Mesodermal cell (in vitro differentiated cells): ENCODE data around the gene PPP1R26.
"Not testable (repeated sequence)": the region's sequence is repeated elsewhere in the genome, so short reads cannot be mapped to it uniquely, and the experiment has no call there.

ENCODE experiments used
- H3K27ac ChIP-seq: 2 replicates; pipeline ENCODE4 v1.7.0; 2013; ENCODE audit warnings: mild to moderate bottlenecking, low read depth, low read length, moderate library complexity; ENCODE audit not compliant: severe bottlenecking
- H3K36me3 ChIP-seq: 2 replicates; pipeline ENCODE4 v1.7.1; 2013; ENCODE audit warnings: mild to moderate bottlenecking, low read length, moderate library complexity; ENCODE audit not compliant: control insufficient read depth, insufficient read depth
- H3K4me1 ChIP-seq: one replicate; pipeline ENCODE4 v1.7.1; 2013; ENCODE audit warnings: mild to moderate bottlenecking, low read length; ENCODE audit not compliant: insufficient read depth, control insufficient read depth, poor library complexity, severe bottlenecking
- H3K4me3 ChIP-seq: 2 replicates; pipeline ENCODE4 v1.7.0; 2013; ENCODE audit warnings: low read length, control low read depth, mild to moderate bottlenecking; ENCODE audit not compliant: insufficient read depth, poor library complexity, severe bottlenecking; ENCODE audit errors: extremely low read depth
- H3K9me3 ChIP-seq: 2 replicates; pipeline ENCODE4 v1.7.1; 2013; ENCODE audit warnings: mild to moderate bottlenecking, low read length, moderate library complexity; ENCODE audit not compliant: control insufficient read depth
- WGBS, 2 experiments: methylation state at CpG; one replicate each; pipeline ENCODE4 v1.1.5; 2013; ENCODE audit warnings: missing lambda C conversion rate in 2 of 2; ENCODE audit not compliant: insufficient coverage in 2 of 2; 5-methylcytosine and 5-hydroxymethylcytosine counted together

PPP1R26 gene

DNA sequence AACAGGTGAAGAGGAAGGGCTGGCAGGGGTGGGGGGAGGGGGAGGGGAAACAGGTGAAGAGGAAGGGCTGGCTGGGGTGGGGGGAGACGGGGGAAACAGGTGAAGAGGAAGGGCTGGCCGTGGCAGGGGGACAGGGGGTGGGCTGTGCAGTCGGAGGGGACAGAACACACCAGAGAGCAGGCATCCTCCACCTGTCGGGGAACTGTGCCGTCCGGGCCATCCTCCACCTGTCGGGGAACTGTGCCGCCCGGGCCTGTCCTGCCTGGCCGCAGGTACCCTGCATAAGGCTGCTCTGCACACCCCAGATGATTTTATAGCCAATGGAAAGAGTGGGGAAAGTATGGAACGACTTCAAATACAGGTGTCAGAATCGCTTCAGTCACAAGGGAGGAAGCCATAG, 32.5 kb upstream of the PPP1R26 start:
- H3K27ac ChIP-seq = no peak overlapping the region
- H3K4me3 ChIP-seq = no peak overlapping the region
- 85 to 88% methylated on average over 9 to 10 of the region's 12 CpGs for WGBS, 2 experiments
- H3K9me3 ChIP-seq = no peaks in the 10 kb centered on the region
- H3K36me3 ChIP-seq = no peaks in the 10 kb centered on the region
- no peaks in the 10 kb centered on the region for H3K4me1 ChIP-seq

DNA sequence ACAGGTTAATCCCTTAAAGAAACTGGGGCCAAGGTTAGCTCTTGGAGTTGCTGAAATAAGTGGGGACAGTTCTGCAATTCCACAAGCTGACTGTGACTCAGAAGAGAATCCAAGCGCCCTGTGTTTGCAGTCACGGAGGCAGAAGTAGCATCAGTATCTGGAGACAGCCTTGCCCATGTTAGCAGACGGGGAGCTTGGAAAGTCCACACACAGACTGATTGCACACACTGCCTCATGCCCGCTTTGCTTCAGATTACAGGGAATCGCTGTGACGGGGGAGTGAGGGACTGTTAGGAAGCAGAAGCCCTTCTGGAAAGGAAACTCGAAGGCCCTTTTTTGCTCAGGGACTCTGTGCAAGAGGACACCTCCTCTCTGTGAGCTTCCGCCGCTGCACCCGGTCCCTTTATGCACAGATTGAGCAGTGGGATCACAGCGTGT, 30.9 kb upstream of the PPP1R26 start:
- Histone ChIP-seq H3K4me1 (no peaks in the 10 kb centered on the region), H3K36me3 (no peaks in the 10 kb centered on the region), H3K9me3 (no peaks in the 10 kb centered on the region), H3K4me3 (no peak overlapping the region), H3K27ac (no peak overlapping the region)
- WGBS, 2 experiments = 81 to 87% methylated on average over 10 to 11 of the region's 11 CpGs

DNA sequence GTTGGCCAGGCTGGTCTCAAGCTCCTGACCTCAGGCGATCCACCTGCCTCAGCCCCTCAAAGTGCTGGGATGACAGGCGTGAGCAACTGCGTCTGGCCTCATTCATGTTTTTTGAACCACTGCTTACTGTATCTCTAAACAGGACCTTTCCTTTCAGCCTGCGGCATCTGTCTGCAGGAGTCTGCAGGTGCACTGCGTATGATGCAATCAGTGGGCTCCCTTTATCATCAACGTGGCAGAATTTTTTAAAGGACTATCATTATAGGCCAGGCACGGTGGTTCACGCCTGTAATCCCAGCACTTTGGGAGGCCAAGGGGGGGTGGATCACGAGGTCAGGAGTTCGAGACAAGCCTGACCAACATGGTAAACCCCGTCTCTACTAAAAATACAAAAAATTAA, 30.1 kb upstream of the PPP1R26 start:
- WGBS, 2 experiments = 93 to 95% methylated on average over 7 to 8 of the region's 11 CpGs

DNA sequence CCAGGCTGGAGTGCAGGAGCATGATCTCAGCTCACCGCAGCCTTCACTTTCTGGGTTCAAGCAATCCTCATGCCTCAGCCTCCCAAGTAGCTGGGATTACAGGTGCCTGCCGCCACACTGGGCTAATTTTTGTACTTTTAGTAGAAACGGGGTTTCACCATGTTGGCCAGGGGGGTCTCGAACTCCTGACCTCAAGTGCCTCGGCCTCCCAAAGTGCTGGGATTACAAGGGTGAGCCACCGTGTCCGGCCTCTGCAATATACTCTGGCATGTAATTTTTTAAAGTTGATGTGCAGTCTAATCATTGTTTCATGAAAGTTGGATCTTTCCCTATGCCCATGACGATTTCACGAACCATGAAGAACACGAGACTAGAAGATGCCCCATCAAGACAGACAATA, 28.6 kb upstream of the PPP1R26 start:
- H3K4me3 ChIP-seq = no peak overlapping the region
- no peaks in the 10 kb centered on the region for H3K36me3 ChIP-seq
- 95 to 100% methylated on average over 8 to 10 of the region's 10 CpGs for WGBS, 2 experiments
- no peak overlapping the region for H3K27ac ChIP-seq
- no peaks in the 10 kb centered on the region for H3K9me3 ChIP-seq
- H3K4me1 ChIP-seq = no peaks in the 10 kb centered on the region

More for the DNA sequence above, 30.1 kb upstream of the PPP1R26 start:
- not testable (repeated sequence) for H3K27ac ChIP-seq, H3K9me3 ChIP-seq, H3K4me3 ChIP-seq, H3K4me1 ChIP-seq, H3K36me3 ChIP-seq

DNA sequence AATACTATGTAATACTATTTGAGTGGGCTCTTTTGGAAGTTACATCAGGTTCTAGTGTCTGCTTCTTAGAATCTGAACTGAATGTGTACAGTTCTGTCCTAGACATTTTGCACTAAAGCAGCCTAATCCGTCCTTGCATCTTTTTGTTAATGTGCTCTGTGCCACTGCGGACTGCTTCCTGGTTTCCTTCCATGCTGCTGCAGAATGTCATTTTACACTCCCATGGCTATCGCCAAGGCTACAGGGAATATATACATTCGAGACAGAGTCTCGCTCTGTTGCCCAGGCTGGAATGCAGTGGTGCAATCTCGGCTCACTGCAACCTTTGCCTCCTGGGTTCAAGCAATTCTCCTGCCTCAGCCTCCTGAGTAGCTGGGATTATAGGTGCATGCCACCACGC, 27.7 kb upstream of the PPP1R26 start:
- 87 to 97% methylated on average over 5 of the region's 7 CpGs for WGBS, 2 experiments
- H3K27ac ChIP-seq, H3K9me3 ChIP-seq, H3K4me3 ChIP-seq, H3K36me3 ChIP-seq, H3K4me1 ChIP-seq: not testable (repeated sequence)

DNA sequence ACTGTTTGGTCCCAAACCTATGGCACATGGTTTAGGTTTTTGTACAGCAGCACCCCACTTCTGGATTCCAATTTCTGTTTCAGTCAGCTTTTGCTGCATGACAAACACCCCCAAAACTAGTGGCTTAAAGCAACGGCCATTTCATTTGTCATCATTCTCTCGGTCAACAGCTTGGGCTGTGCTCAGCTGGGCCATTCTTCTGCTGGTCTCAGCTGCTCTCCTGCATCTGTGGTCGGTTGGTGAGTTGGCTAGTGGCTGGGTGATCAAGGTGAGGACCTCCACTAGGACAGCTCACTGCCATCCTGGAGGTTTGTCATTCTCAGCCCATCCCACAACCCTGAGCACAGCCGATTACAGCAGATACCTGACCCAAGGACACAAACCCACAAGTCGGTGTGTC, 24.8 kb upstream of the PPP1R26 start:
- Histone ChIP-seq H3K27ac (no peak overlapping the region), H3K9me3 (no peaks in the 10 kb centered on the region), H3K36me3 (no peaks in the 10 kb centered on the region), H3K4me3 (no peak overlapping the region), H3K4me1 (no peaks in the 10 kb centered on the region)
- 78 to 87% methylated on average over 4 to 5 of the region's 5 CpGs for WGBS, 2 experiments

DNA sequence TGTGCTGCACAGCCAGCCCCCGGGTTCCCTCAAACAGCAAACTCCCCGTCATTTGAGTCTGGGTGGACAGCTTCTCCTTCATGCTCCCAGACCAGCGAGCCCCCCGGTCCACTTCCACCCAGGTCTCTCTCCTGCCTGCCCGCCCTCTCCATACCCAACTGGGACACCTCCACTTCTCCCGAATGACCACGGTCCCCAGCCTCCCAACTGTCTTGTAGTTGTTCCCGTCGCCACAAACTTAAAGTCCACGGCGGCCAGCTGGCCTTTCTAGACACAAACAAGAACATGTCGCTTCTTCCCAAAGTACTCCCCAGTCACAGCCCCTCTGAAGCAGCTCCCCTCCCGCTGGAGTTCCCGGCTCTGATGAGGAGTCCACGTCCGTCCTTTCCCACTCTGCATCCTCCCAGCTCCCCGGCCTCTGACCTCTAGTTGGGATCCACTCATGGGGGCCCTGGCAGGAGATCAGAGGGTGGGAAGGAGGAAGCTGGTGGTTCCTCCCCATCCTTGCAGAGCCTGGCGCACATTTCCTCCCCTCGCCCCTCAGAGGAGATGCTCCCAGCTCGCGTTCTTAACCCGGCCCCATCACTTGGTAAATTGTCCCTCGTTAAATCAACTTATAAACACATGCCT, 24.1 kb upstream of the PPP1R26 start:
- Histone ChIP-seq H3K9me3 (no peaks in the 10 kb centered on the region), H3K36me3 (no peaks in the 10 kb centered on the region), H3K27ac (no peak overlapping the region), H3K4me1 (no peaks in the 10 kb centered on the region), H3K4me3 (no peak overlapping the region)
- 96% methylated on average over 14 to 15 of the region's 23 CpGs for WGBS, 2 experiments

DNA sequence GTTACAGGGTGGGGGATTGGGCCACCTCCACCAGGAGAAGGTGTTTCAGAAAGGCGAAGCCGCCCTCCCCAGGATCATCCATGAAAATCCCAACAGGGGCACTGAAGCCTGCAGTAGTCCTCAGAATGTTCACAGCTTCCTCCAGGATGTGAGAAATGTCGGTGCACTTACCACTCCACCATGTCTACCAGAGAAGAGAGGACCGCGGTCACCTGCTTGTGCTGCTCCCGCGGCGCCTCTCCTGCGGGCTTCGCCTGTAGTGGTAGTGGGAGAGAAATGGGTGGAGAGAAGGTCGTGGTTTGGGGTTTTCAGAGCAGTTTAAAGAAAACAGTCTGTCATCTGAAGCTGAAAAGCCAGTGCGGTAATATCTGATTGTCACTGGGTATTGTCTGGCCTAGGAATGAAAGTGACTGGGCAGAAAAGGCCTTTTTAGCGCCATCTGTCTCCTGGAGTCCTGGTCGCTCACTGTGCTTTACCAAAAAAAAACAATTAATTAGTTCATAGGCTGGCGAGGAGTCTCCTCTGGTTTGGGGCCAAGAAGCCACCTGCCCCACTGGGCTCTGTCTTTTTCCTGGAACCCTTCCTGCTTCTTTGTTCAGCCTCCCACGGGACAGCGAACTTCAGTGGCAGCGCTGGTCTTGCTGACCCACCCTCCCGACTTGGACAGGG, 23.0 kb upstream of the PPP1R26 start:
- Histone ChIP-seq H3K4me1 (no peaks in the 10 kb centered on the region), H3K27ac (no peak overlapping the region), H3K4me3 (no peak overlapping the region), H3K9me3 (no peaks in the 10 kb centered on the region), H3K36me3 (no peaks in the 10 kb centered on the region)
- WGBS, 2 experiments = 87 to 93% methylated on average over 12 to 13 of the region's 19 CpGs

DNA sequence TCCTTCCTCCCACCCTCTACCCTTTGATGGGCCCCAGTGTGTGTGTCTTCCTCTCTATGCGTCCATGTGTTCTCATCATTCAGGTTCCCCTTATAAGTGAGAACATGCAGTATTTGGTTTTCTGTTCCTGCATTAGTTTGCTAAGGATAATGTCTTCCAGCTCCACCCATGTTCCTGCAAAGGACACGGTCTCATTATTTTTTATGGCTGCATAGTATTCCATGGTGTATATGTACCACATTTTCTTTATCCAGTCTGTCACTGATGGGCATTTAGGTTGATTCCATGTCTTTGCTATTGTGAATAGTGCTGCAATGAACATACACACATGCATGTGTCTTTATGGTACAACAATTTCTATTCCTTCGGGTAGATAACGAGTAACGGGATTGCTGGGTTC, 21.1 kb upstream of the PPP1R26 start:
- H3K4me1 ChIP-seq, H3K36me3 ChIP-seq, H3K4me3 ChIP-seq, H3K27ac ChIP-seq, H3K9me3 ChIP-seq: not testable (repeated sequence)
- WGBS, 2 experiments = 100% methylated on average over 1 to 3 of the region's 5 CpGs

DNA sequence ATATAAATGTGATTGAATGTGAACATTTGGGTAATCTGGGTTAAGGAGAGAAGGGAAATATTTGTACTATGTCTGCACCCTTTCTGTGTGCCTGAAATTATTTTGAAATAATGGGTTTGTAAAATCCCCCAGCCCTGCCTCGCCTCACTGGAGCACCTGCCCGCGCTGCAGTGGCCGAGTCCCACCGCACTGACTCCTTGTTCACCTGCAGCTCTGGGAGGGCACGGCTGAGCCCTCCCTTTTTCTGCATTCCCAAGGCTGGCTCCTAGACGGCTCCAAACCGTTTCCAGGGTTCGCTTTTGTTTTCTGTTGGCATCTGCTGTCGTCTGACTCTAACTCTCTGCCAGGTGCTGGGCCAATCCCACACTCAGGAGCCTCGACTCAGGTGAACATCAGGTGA, 17.6 kb upstream of the PPP1R26 start:
- Histone ChIP-seq H3K27ac (no peak overlapping the region), H3K9me3 (no peaks in the 10 kb centered on the region), H3K36me3 (no peaks in the 10 kb centered on the region), H3K4me3 (no peak overlapping the region), H3K4me1 (peaks cover 6% of the 10 kb centered on the region)
- 86 to 90% methylated on average over 11 of the region's 11 CpGs for WGBS, 2 experiments

DNA sequence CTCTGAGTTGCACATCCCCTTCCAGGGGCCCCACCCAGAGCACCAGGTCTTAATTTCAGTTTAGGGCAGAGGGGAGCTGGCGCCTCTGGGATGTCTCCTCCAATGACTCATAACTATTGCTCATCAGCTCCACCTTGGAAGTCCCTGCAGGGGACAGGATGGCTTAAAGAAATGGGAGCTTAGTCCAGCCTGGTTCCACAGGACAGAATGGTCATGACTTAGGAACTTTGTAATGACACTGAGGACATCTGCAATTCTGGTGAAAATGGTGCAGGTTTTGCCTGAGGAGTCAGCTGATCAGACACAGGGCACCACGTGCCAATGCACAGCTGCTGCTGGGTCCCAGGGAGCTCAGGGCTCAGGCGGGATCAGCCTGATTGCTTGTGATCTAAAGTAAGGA, 16.4 kb upstream of the PPP1R26 start:
- 59 to 60% methylated on average over 2 of the region's 3 CpGs for WGBS, 2 experiments
- no peak overlapping the region for H3K4me3 ChIP-seq
- H3K27ac ChIP-seq = no peak overlapping the region
- H3K36me3 ChIP-seq = no peaks in the 10 kb centered on the region
- no peaks in the 10 kb centered on the region for H3K9me3 ChIP-seq
- H3K4me1 ChIP-seq = peaks cover 8% of the 10 kb centered on the region
